H9 (cell line): ENCODE measurements around the gene CLMN. TPM values are rescaled to one million over a fixed set of nuclear protein-coding genes. Genes with fewer than 3 reads are reported as not detected.
"Not testable (repeated sequence)": the region's sequence is repeated elsewhere in the genome, so short reads cannot be mapped to it uniquely, and the experiment has no call there.

Source experiments
- DNase-seq: peaks from one replicate; pipeline ENCODE4 v3.0.0-alpha.2; 2017
- H2AFZ ChIP-seq: one replicate; pipeline ENCODE4 v1.6.1; 2013; ENCODE audit warnings: mild to moderate bottlenecking, low read length, control low read depth, moderate library complexity
- H2AK5ac ChIP-seq: 2 replicates; pipeline ENCODE4 v1.6.1; 2013; ENCODE audit warnings: low read length, control low read depth, mixed read lengths; ENCODE audit not compliant: insufficient read length
- H2BK120ac ChIP-seq: one replicate; pipeline ENCODE4 v1.6.1; 2013; ENCODE audit warnings: low read depth, mild to moderate bottlenecking, low read length, control low read depth, inconsistent platforms; ENCODE audit not compliant: poor library complexity, severe bottlenecking
- H2BK12ac ChIP-seq: 2 replicates; pipeline ENCODE4 v1.6.1; 2013; ENCODE audit warnings: low read length, control low read depth, mixed read lengths, low read depth; ENCODE audit not compliant: insufficient read length
- H2BK15ac ChIP-seq: 2 replicates; pipeline ENCODE4 v1.6.1; 2013; ENCODE audit warnings: low read depth, low read length, control low read depth
- H2BK20ac ChIP-seq: one replicate; pipeline ENCODE4 v1.6.1; 2013; ENCODE audit warnings: low read depth, mild to moderate bottlenecking, low read length, control low read depth, inconsistent platforms; ENCODE audit not compliant: poor library complexity, severe bottlenecking
- H2BK5ac ChIP-seq: 2 replicates; pipeline ENCODE4 v1.6.1; 2013; ENCODE audit warnings: low read length, control low read depth, mixed read lengths; ENCODE audit not compliant: insufficient read length
- H3K14ac ChIP-seq: 2 replicates; pipeline ENCODE4 v1.6.1; 2013; ENCODE audit warnings: low read length, control low read depth; ENCODE audit not compliant: insufficient read depth
- H3K18ac ChIP-seq: 2 replicates; pipeline ENCODE4 v1.6.1; 2013; ENCODE audit warnings: low read depth, mild to moderate bottlenecking, mixed read lengths, low read length, control low read depth; ENCODE audit not compliant: insufficient read length
- H3K23ac ChIP-seq: 2 replicates; pipeline ENCODE4 v1.6.1; 2013; ENCODE audit warnings: low read length, control low read depth, mixed read lengths, low read depth; ENCODE audit not compliant: insufficient read length
- H3K23me2 ChIP-seq: 2 replicates; pipeline ENCODE4 v1.6.1; 2013; ENCODE audit warnings: low read depth, mild to moderate bottlenecking, mixed read lengths, low read length, control low read depth; ENCODE audit not compliant: insufficient read length, poor library complexity, severe bottlenecking
- H3K27ac ChIP-seq: 2 replicates; pipeline ENCODE4 v1.5.1; 2013; ENCODE audit warnings: low read length, control low read depth, mixed read lengths, low read depth; ENCODE audit not compliant: insufficient read length
- H3K27me3 ChIP-seq: 2 replicates; pipeline ENCODE4 v1.6.1; 2013; ENCODE audit warnings: low read length, control low read depth, inconsistent platforms; ENCODE audit not compliant: insufficient read depth
- H3K4ac ChIP-seq: 2 replicates; pipeline ENCODE4 v1.6.1; 2013; ENCODE audit warnings: low read depth, mild to moderate bottlenecking, control low read depth, inconsistent platforms, low read length, moderate library complexity
- H3K4me1 ChIP-seq: 2 replicates; pipeline ENCODE4 v1.6.1; 2013; ENCODE audit warnings: low read length, control low read depth, inconsistent platforms; ENCODE audit not compliant: insufficient read depth
- H3K4me2 ChIP-seq: 2 replicates; pipeline ENCODE4 v1.6.1; 2013; ENCODE audit warnings: low read length, control low read depth, mixed read lengths; ENCODE audit not compliant: insufficient read length, insufficient read depth
- H3K56ac ChIP-seq: 2 replicates; pipeline ENCODE4 v1.6.1; 2013; ENCODE audit warnings: low read depth, mild to moderate bottlenecking, mixed read lengths, low read length, control low read depth; ENCODE audit not compliant: insufficient read length
- H3K79me1 ChIP-seq: 2 replicates; pipeline ENCODE4 v1.6.1; 2013; ENCODE audit warnings: low read depth, mild to moderate bottlenecking, moderate library complexity, low read length, control low read depth, inconsistent platforms; ENCODE audit not compliant: insufficient read depth, poor library complexity, severe bottlenecking
- H3K79me2 ChIP-seq: 2 replicates; pipeline ENCODE4 v1.6.1; 2013; ENCODE audit warnings: low read length, control low read depth, inconsistent platforms; ENCODE audit not compliant: insufficient read depth
- H3K9ac ChIP-seq: 2 replicates; pipeline ENCODE4 v1.6.1; 2013; ENCODE audit warnings: low read length, control low read depth, mixed read lengths; ENCODE audit not compliant: insufficient read length; ENCODE audit errors: extremely low read depth
- H3K9me3 ChIP-seq: one replicate; pipeline ENCODE4 v1.6.1; 2013; ENCODE audit warnings: low read depth, low read length, inconsistent platforms; ENCODE audit not compliant: control insufficient read depth
- H3T11ph ChIP-seq: one replicate; pipeline ENCODE4 v1.6.1; 2013; ENCODE audit warnings: mild to moderate bottlenecking, low read length, control low read depth, inconsistent platforms
- H4K20me1 ChIP-seq: one replicate; pipeline ENCODE4 v1.6.1; 2013; ENCODE audit not compliant: control insufficient read depth, insufficient read length, insufficient read depth
- H4K5ac ChIP-seq: 2 replicates; pipeline ENCODE4 v1.6.1; 2013; ENCODE audit warnings: low read depth, mild to moderate bottlenecking, mixed read lengths, low read length, control low read depth; ENCODE audit not compliant: insufficient read length
- H4K8ac ChIP-seq: replicated peaks from 2 replicates; pipeline ENCODE4 v1.6.1; 2013; ENCODE audit warnings: low read length, control low read depth, mixed read lengths, low read depth; ENCODE audit not compliant: insufficient read length
- H4K91ac ChIP-seq: 2 replicates; pipeline ENCODE4 v1.6.1; 2013; ENCODE audit warnings: low read depth, mild to moderate bottlenecking, moderate library complexity, mixed read lengths, low read length, control low read depth; ENCODE audit not compliant: insufficient read length
- H3K27ac Mint-ChIP-seq, 3 experiments: 2 replicates in 2 of 3; 3 replicates in 1 of 3; pipeline ENCODE4 v1.8.0; 2020 to 2021; ENCODE audit warnings: mixed read lengths in 3 of 3, mild to moderate bottlenecking in 1 of 3, moderate library complexity in 1 of 3
- H3K27me3 Mint-ChIP-seq: 2 replicates; pipeline ENCODE4 v1.8.0; 2021; ENCODE audit warnings: low read depth, mild to moderate bottlenecking, moderate library complexity, mixed read lengths
- H3K36me3 Mint-ChIP-seq, 3 experiments: 2 replicates in 2 of 3; 3 replicates in 1 of 3; pipeline ENCODE4 v1.8.0; 2020 to 2021; ENCODE audit warnings: low read depth in 3 of 3, mixed read lengths in 3 of 3; ENCODE audit not compliant: insufficient read depth in 1 of 3
- H3K4me1 Mint-ChIP-seq, 2 experiments: 2 replicates each; pipeline ENCODE4 v1.8.0; 2020; ENCODE audit warnings: mixed read lengths in 2 of 2
- H3K4me3 Mint-ChIP-seq, 2 experiments: 2 replicates in 1 of 2; 3 replicates in 1 of 2; pipeline ENCODE4 v1.8.0; 2020 to 2021; ENCODE audit warnings: mild to moderate bottlenecking in 2 of 2, mixed read lengths in 2 of 2, moderate library complexity in 1 of 2
- H3K9me3 Mint-ChIP-seq, 2 experiments: 2 replicates in 1 of 2; 3 replicates in 1 of 2; pipeline ENCODE4 v1.8.0; 2020; ENCODE audit warnings: mild to moderate bottlenecking in 2 of 2, mixed read lengths in 2 of 2, moderate library complexity in 1 of 2
- CTCF ChIP-seq: fragments of 200-600 bp; sonication (generic); conservative IDR thresholded peaks from 3 replicates; pipeline ENCODE4 v1.8.0; 2021; ENCODE audit warnings: antibody characterized with exemption, mild to moderate bottlenecking
- WGBS: extraction: QIAGEN DNeasy Blood & Tissue Kit; methylation state at CpG from one replicate; pipeline ENCODE4 v1.1.7; 2013; ENCODE audit warnings: missing lambda C conversion rate, low lambda C conversion rate, mixed read lengths; ENCODE audit not compliant: insufficient read length; ENCODE audit errors: extremely low coverage; 5-methylcytosine and 5-hydroxymethylcytosine counted together
- total RNA-seq: library from RNA; stranded (reverse); gene quantifications from 2 replicates; pipeline ENCODE4 v1.2.1, GENCODE V29; 2021

CLMN gene
- total RNA-seq, 1 experiment from 2014 or later: 7.6 TPM

GRCh38 chr14:95285566-95285965 is 34.1 kb downstream of the CLMN start:
- H3K79me1 ChIP-seq: no peaks in the 10 kb centered on the region
- H4K91ac ChIP-seq: no peak overlapping the region
- H2BK12ac ChIP-seq: no peak overlapping the region
- no CpG with 5 or more reads among the region's 4 CpGs for WGBS
- H2BK15ac ChIP-seq: no peak overlapping the region
- H3K14ac ChIP-seq: no peak overlapping the region
- Mint-ChIP-seq H3K36me3 (peaks cover 5 to 20% (median 5%) of the 10 kb centered on the region in 3 experiments; a peak in 6 of 7 replicates), H3K4me1 (peaks cover 6 to 32% of the 10 kb centered on the region in 2 experiments), H3K27me3 (no peaks in the 10 kb centered on the region; the same call in 1 of the 2 replicates), H3K27ac (no peak overlapping the region), H3K4me3 (no peak overlapping the region), H3K9me3 (peaks cover 0 to 10% of the 10 kb centered on the region in 2 experiments; a peak in 2 of 5 replicates)
- no peaks in the 10 kb centered on the region for H3K27me3 ChIP-seq
- no peak overlapping the region for H2BK120ac ChIP-seq
- H3K4me2 ChIP-seq: no peak overlapping the region
- H2BK5ac ChIP-seq: no peak overlapping the region
- no peaks in the 10 kb centered on the region for H4K20me1 ChIP-seq
- DNase-seq: no peak
- no peak overlapping the region for H3K18ac ChIP-seq
- H4K5ac ChIP-seq: no peak overlapping the region
- no peak overlapping the region for H2AK5ac ChIP-seq
- H2AFZ ChIP-seq: no peak overlapping the region
- no peak overlapping the region for H3K56ac ChIP-seq
- no peak overlapping the region for H3K23ac ChIP-seq
- no peak overlapping the region for H3K4ac ChIP-seq
- no peaks in the 10 kb centered on the region for H3K23me2 ChIP-seq
- H4K8ac ChIP-seq: no peak overlapping the region
- no peaks in the 10 kb centered on the region for H3K9me3 ChIP-seq
- no peak for TF ChIP-seq CTCF
- no peak overlapping the region for H2BK20ac ChIP-seq
- no peaks in the 10 kb centered on the region for H3K79me2 ChIP-seq
- H3K27ac ChIP-seq: no peak overlapping the region
- H3K9ac ChIP-seq: no peak overlapping the region
- no peak overlapping the region for H3T11ph ChIP-seq
- H3K4me1 ChIP-seq: no peaks in the 10 kb centered on the region

DNA sequence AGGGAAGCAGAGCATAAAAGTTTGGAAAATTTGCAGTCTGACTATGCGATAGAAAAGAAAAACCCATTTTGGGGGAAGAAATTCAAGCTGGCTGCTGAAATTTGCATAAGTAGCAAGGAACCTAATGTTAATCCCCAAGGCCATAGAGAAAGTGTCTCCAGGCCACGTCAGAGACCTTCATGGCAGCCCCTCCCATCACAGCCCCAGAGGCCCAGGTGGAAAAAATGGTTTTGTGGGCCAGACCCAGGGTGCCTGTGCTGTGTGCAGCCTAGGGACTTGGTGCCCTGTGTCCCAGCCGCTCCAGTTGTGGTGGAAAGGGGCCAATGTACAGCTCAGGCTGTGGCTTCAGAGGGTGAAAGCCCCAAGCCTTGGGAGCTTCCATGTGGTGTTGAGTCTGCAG is 35.9 kb downstream of the CLMN start:
- H3K4me3 Mint-ChIP-seq: not testable (repeated sequence)
- H3K36me3 Mint-ChIP-seq: peaks cover 3 to 21% (median 5%) of the 10 kb centered on the region in 3 experiments; a peak in 6 of 7 replicates

More for the DNA sequence above, 35.9 kb downstream of the CLMN start:
- not testable (repeated sequence) for H3K27me3 ChIP-seq, H3K23me2 ChIP-seq, H4K8ac ChIP-seq, H3K14ac ChIP-seq, H3K18ac ChIP-seq, H3K79me1 ChIP-seq, H3K56ac ChIP-seq, H2AFZ ChIP-seq, H3K27ac ChIP-seq, H2AK5ac ChIP-seq, H3K4me2 ChIP-seq, H2BK12ac ChIP-seq, H3K23ac ChIP-seq, H3K4me1 ChIP-seq, H3K9me3 ChIP-seq, H2BK15ac ChIP-seq, H3K27me3 Mint-ChIP-seq, H3K9ac ChIP-seq, H2BK5ac ChIP-seq, H3K79me2 ChIP-seq, H4K20me1 ChIP-seq, H3K4ac ChIP-seq, H3T11ph ChIP-seq, H4K5ac ChIP-seq, H2BK20ac ChIP-seq, H4K91ac ChIP-seq, H2BK120ac ChIP-seq
- no CpG with 5 or more reads among the region's 3 CpGs for WGBS
- H3K4me1 Mint-ChIP-seq: peaks cover 6 to 21% of the 10 kb centered on the region in 2 experiments
- H3K27ac Mint-ChIP-seq: peak overlapping the region in 1 of 3 experiments; percentile 22; a peak in 1 of 7 replicates
- peak; percentile 10 for DNase-seq
- peaks cover 2 to 12% of the 10 kb centered on the region in 2 experiments; a peak in 3 of 5 replicates for H3K9me3 Mint-ChIP-seq
